ENCODE measurements around the gene NOS1. TPM values are rescaled to one million over a fixed set of nuclear protein-coding genes. Genes with fewer than 3 reads are reported as not detected.

NOS1 gene
- total RNA-seq, 1 experiment from 2014 or later: 2.3 TPM

DNA sequence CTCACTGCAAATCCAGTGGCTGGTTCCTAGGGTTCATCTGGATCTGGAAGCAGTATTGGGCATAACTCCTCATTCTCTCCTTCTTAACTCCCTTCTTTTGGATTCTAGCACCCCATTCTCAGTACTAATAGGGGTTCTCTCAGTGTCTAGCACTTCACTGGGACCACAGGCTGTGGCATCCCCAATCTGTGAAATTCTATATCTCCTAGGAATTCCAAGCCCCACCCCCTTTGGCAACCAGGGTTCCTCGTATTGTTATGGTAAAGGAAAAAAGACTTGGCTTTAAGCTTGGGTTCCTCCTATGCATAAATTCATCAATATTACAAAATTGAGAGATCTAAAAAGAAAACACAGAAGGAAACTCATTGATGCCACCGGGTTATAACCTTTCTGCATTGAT lies 126.2 kb downstream of the NOS1 start:
- Mint-ChIP-seq H3K27me3 (ENCODE audit: low read depth) (0 out of 2 replicates have a peak, but pooled peaks cover 2% of the 10 kb centered on the region), H3K4me3 (no peak overlapping the region), H3K27ac (0 out of 7 replicates have a peak overlapping the region, but pooled peaks of 1 of the 3 experiments have one; percentile 32), H3K4me1 (peaks cover 19 to 33% of the 10 kb centered on the region in 2 experiments), H3K36me3 (ENCODE audit: insufficient read depth in 1 of 3, low read depth in 3 of 3) (no peaks in the 10 kb centered on the region), H3K9me3 (no peaks in the 10 kb centered on the region)
- Histone ChIP-seq H2BK12ac (ENCODE audit: insufficient read length, low read depth, low read length) (no peak overlapping the region), H3K14ac (ENCODE audit: insufficient read depth, low read length) (no peak overlapping the region), H3K23me2 (ENCODE audit: insufficient read length, low read depth, low read length, poor library complexity, severe bottlenecking) (no peaks in the 10 kb centered on the region), H2BK120ac (ENCODE audit: low read depth, low read length, poor library complexity, severe bottlenecking) (no peak overlapping the region), H4K20me1 (ENCODE audit: control insufficient read depth, insufficient read depth, insufficient read length) (no peaks in the 10 kb centered on the region), H4K8ac (replicated peaks; ENCODE audit: insufficient read length, low read depth, low read length) (no peak overlapping the region), H2BK5ac (ENCODE audit: insufficient read length, low read length) (no peak overlapping the region), H3K56ac (ENCODE audit: insufficient read length, low read depth, low read length) (no peak overlapping the region), H3K23ac (ENCODE audit: insufficient read length, low read depth, low read length) (no peak overlapping the region), H3K4me1 (ENCODE audit: insufficient read depth, low read length) (peaks cover 3% of the 10 kb centered on the region; the same call in 1 of the 2 replicates), H4K5ac (ENCODE audit: insufficient read length, low read depth, low read length) (no peak overlapping the region), H3K9me3 (ENCODE audit: control insufficient read depth, low read depth, low read length) (no peaks in the 10 kb centered on the region), H2BK20ac (ENCODE audit: low read depth, low read length, poor library complexity, severe bottlenecking) (no peak overlapping the region), H4K91ac (ENCODE audit: insufficient read length, low read depth, low read length) (no peak overlapping the region), H3K4ac (ENCODE audit: low read depth, low read length) (no peak overlapping the region), H3K18ac (ENCODE audit: insufficient read length, low read depth, low read length) (no peak overlapping the region), H3K27ac (ENCODE audit: insufficient read length, low read depth, low read length) (no peak overlapping the region), H3K79me1 (ENCODE audit: insufficient read depth, low read depth, low read length, poor library complexity, severe bottlenecking) (no peaks in the 10 kb centered on the region), H3K79me2 (ENCODE audit: insufficient read depth, low read length) (no peaks in the 10 kb centered on the region), H2AK5ac (ENCODE audit: insufficient read length, low read length) (no peak overlapping the region), H3K9ac (ENCODE audit: extremely low read depth, insufficient read length, low read length) (no peak overlapping the region), H3T11ph (ENCODE audit: low read length) (no peak overlapping the region), H3K27me3 (ENCODE audit: insufficient read depth, low read length) (no peaks in the 10 kb centered on the region), H2BK15ac (ENCODE audit: low read depth, low read length) (no peak overlapping the region), H2AFZ (ENCODE audit: low read length) (no peak overlapping the region), H3K4me2 (ENCODE audit: insufficient read depth, insufficient read length, low read length) (no peak overlapping the region)
- no peak for DNase-seq
- TF ChIP-seq, protein P1, sequence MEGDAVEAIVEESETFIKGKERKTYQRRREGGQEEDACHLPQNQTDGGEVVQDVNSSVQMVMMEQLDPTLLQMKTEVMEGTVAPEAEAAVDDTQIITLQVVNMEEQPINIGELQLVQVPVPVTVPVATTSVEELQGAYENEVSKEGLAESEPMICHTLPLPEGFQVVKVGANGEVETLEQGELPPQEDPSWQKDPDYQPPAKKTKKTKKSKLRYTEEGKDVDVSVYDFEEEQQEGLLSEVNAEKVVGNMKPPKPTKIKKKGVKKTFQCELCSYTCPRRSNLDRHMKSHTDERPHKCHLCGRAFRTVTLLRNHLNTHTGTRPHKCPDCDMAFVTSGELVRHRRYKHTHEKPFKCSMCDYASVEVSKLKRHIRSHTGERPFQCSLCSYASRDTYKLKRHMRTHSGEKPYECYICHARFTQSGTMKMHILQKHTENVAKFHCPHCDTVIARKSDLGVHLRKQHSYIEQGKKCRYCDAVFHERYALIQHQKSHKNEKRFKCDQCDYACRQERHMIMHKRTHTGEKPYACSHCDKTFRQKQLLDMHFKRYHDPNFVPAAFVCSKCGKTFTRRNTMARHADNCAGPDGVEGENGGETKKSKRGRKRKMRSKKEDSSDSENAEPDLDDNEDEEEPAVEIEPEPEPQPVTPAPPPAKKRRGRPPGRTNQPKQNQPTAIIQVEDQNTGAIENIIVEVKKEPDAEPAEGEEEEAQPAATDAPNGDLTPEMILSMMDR (conservative IDR thresholded peaks at IDR 0.05): no peak
- WGBS (ENCODE audit: extremely low coverage, insufficient read length, low lambda C conversion rate): no CpG with 5 or more reads among the region's 2 CpGs
